Upper lobe of left lung (tissue), 4 donors: ENCODE measurements around the gene FCMR.

Source experiments
- CTCF ChIP-seq, 6 experiments: fragments of 450-650 bp in 4 of 6; fragments of 200-600 bp in 2 of 6; sonication (generic) in 2 of 6; IDR thresholded peaks; one replicate each; pipeline ENCODE4 v1.5.1; 2016 to 2019; ENCODE audit warnings: antibody characterized with exemption in 6 of 6
- EP300 ChIP-seq, 4 donors: sonication (generic); formaldehyde crosslinking; IDR thresholded peaks; one replicate each; pipeline ENCODE4 v1.5.1; 2017; ENCODE audit warnings: antibody characterized with exemption in 4 of 4, control low read depth in 2 of 4
- POLR2A ChIP-seq, 4 donors: fragments of 450-650 bp; IDR thresholded peaks; one replicate each; pipeline ENCODE4 v1.5.1; 2016 to 2017; ENCODE audit warnings: antibody characterized with exemption in 4 of 4, mild to moderate bottlenecking in 2 of 4
- POLR2AphosphoS5 ChIP-seq, 2 donors: sonication (generic); formaldehyde crosslinking; IDR thresholded peaks; one replicate each; pipeline ENCODE4 v1.5.1; 2017; ENCODE audit warnings: antibody characterized with exemption in 2 of 2

GRCh38 chr1:206854401-206855129 is 67.2 kb downstream of the FCMR start:
- TF ChIP-seq CTCF (IDR thresholded peaks at IDR 0.05) (no peak), EP300 (IDR thresholded peaks at IDR 0.05) (no peak), POLR2A (IDR thresholded peaks at IDR 0.05) (no peak), POLR2AphosphoS5 (IDR thresholded peaks at IDR 0.05) (no peak)
